Hepatocyte (in vitro differentiated cells): ENCODE measurements around the gene CXorf66.

Experiments used
- EZH2 ChIP-seq: fragments of 200-600 bp; sonication (generic); IDR thresholded peaks from 2 replicates; pipeline ENCODE4 v1.6.1; 2016; ENCODE audit warnings: antibody characterized with exemption, mild to moderate bottlenecking, borderline replicate concordance
- TF ChIP-seq, protein P1 (sequence below): fragments of 200-600 bp; sonication (generic); IDR thresholded peaks from 2 replicates; pipeline ENCODE4 v1.5.1; 2016; ENCODE audit warnings: antibody characterized with exemption, mild to moderate bottlenecking; ENCODE audit not compliant: poor library complexity

DNA sequence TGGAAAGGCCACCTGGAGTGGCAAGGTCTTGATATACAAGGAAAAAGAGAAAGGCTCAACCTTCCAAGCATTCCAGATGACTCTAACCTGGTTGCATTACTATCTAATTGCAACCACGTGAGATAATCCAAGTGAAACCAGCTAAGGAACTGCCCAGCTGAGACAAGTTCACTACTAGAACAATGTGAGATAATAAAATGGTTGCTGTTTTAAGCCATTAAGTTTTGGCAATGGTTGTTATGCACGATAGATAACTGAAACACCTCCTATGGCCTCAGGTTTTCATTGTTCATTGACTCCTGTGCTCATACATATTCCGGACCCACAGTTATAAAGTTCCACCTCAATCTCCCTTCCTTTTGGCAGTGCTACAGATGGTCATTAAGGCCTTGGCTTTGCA is 9.2 kb upstream of the CXorf66 start:
- TF ChIP-seq, protein P1, sequence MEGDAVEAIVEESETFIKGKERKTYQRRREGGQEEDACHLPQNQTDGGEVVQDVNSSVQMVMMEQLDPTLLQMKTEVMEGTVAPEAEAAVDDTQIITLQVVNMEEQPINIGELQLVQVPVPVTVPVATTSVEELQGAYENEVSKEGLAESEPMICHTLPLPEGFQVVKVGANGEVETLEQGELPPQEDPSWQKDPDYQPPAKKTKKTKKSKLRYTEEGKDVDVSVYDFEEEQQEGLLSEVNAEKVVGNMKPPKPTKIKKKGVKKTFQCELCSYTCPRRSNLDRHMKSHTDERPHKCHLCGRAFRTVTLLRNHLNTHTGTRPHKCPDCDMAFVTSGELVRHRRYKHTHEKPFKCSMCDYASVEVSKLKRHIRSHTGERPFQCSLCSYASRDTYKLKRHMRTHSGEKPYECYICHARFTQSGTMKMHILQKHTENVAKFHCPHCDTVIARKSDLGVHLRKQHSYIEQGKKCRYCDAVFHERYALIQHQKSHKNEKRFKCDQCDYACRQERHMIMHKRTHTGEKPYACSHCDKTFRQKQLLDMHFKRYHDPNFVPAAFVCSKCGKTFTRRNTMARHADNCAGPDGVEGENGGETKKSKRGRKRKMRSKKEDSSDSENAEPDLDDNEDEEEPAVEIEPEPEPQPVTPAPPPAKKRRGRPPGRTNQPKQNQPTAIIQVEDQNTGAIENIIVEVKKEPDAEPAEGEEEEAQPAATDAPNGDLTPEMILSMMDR: no peak
- TF ChIP-seq EZH2: no peak
